IMR-90 (cell line): ENCODE data around the gene TKTL2.

ENCODE experiments used
- CHD1 ChIP-seq: IDR thresholded peaks from 2 replicates; pipeline ENCODE4 v1.6.1; 2012; ENCODE audit warnings: low read depth, low read length, improper control_type of control experiment
- FOS ChIP-seq: fragments of 150-350 bp; IDR thresholded peaks from 2 replicates; pipeline ENCODE4 v1.6.1; 2016; ENCODE audit warnings: low read depth, low read length
- MAFK ChIP-seq: IDR thresholded peaks from 2 replicates; pipeline ENCODE4 v1.6.1; 2012; ENCODE audit warnings: low read depth, low read length, improper control_type of control experiment
- MAZ ChIP-seq: IDR thresholded peaks from 2 replicates; pipeline ENCODE4 v1.6.1; 2012; ENCODE audit warnings: low read depth, mild to moderate bottlenecking, low read length, improper control_type of control experiment, moderate library complexity, borderline replicate concordance
- POLR2A ChIP-seq: IDR thresholded peaks from 2 replicates; pipeline ENCODE4 v1.6.1; 2012; ENCODE audit warnings: mild to moderate bottlenecking, low read depth, low read length
- RAD21 ChIP-seq: IDR thresholded peaks from 2 replicates; pipeline ENCODE4 v1.6.1; 2012; ENCODE audit warnings: low read length, improper control_type of control experiment
- SMC3 ChIP-seq: fragments of 150-350 bp; IDR thresholded peaks from 2 replicates; pipeline ENCODE4 v1.6.1; 2016; ENCODE audit warnings: low read depth, mild to moderate bottlenecking, antibody characterized with exemption, low read length, moderate library complexity
- TF ChIP-seq, protein P1 (sequence below): conservative IDR thresholded peaks from 2 replicates; pipeline ENCODE4 v1.5.1; 2012; ENCODE audit warnings: mild to moderate bottlenecking, low read depth, low read length, improper control_type of control experiment

DNA sequence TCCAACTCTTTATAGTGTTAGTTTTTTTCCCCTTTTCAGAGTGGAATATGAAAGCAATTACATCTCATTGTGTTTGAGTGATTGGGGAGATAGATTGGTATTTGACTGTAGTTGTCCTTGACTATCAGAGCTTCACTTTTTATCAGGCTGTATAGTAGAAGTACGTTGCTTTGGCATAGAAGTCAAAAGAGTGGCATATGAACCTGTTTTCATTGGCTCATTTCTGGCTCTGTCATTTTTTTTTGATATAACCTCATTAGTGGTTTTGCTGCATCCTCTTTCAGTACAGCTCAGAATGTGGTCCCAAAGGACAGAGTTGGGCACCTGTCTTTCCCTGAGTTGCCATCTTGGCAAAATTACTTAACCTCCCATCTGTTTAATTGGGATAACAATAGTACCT, 22.3 kb upstream of the TKTL2 start:
- TF ChIP-seq MAFK = no peak
- TF ChIP-seq, protein P1, sequence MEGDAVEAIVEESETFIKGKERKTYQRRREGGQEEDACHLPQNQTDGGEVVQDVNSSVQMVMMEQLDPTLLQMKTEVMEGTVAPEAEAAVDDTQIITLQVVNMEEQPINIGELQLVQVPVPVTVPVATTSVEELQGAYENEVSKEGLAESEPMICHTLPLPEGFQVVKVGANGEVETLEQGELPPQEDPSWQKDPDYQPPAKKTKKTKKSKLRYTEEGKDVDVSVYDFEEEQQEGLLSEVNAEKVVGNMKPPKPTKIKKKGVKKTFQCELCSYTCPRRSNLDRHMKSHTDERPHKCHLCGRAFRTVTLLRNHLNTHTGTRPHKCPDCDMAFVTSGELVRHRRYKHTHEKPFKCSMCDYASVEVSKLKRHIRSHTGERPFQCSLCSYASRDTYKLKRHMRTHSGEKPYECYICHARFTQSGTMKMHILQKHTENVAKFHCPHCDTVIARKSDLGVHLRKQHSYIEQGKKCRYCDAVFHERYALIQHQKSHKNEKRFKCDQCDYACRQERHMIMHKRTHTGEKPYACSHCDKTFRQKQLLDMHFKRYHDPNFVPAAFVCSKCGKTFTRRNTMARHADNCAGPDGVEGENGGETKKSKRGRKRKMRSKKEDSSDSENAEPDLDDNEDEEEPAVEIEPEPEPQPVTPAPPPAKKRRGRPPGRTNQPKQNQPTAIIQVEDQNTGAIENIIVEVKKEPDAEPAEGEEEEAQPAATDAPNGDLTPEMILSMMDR = no peak
- no peak for TF ChIP-seq RAD21
- TF ChIP-seq FOS = no peak
- TF ChIP-seq SMC3 = no peak
- TF ChIP-seq MAZ = no peak
- no peak for TF ChIP-seq POLR2A
- TF ChIP-seq CHD1 = no peak
